22Rv1 (cell line): ENCODE measurements around the gene VAMP5.

Experiments used
- CTCF ChIP-seq: fragments of 450-650 bp; IDR thresholded peaks from 2 replicates; pipeline ENCODE4 v1.5.1; 2017; ENCODE audit warnings: mild to moderate bottlenecking
- ZFX ChIP-seq: fragments of 450-650 bp; IDR thresholded peaks from 2 replicates; pipeline ENCODE4 v1.6.1; 2017; ENCODE audit warnings: antibody characterized with exemption, borderline replicate concordance

GRCh38 chr2:85601771-85602475, 17.7 kb downstream of the VAMP5 start:
- TF ChIP-seq CTCF (no peak), ZFX (no peak)
